Measurements from ENCODE around the gene MARCHF2.
"Not testable (repeated sequence)": the region's sequence is repeated elsewhere in the genome, so short reads cannot be mapped to it uniquely, and the experiment has no call there.

Gene MARCHF2, protein sequence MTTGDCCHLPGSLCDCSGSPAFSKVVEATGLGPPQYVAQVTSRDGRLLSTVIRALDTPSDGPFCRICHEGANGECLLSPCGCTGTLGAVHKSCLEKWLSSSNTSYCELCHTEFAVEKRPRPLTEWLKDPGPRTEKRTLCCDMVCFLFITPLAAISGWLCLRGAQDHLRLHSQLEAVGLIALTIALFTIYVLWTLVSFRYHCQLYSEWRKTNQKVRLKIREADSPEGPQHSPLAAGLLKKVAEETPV

DNA sequence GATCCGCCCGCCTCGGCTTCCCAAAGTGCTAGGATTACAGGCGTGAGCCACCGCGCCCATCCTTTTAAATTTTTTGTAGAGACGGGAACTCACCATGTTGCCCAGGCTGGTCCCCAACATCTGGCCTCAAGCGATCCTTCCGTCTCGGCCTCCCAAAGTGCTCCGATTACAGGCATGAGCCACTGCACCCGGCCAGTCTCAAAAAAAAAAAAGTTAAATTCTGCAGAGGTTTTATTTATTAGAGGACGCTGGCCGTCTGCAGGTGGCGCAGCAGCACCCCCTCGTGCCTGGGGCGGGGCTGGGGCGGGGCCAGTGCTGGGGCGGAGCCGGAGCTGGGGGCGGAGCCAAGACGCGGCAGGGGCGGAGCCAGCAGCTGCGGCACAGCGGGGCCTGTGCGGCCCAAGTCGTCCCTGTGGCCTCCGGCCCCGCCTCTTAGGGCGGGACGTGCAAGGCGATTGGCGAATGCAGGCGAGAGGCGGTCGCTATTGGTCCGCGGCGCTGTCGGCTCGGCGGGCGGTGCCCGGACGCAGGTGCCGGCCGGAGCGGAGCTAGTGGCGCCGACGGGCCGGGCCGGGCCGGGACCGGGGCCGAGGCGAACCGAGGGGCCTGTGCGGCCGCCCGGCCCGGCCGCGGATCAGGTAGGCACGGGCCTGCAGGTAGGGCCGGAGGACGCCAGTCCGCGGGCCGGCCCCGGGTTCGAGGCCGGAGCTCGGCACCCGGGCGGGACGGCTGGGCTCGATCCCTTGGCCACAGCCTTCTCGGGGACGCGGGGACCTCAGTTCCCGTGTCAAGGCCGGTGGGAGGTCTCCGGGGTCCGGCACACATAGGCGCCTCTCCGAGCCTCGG is at the start of gene MARCHF2:
Gene MARCHF2 (plus strand): TSS at position 523 of the 846 bp plus-strand sequence. CDS start 8,536 bp downstream, outside the sequence.
- peak; percentile 97 for DNase-seq

DNA sequence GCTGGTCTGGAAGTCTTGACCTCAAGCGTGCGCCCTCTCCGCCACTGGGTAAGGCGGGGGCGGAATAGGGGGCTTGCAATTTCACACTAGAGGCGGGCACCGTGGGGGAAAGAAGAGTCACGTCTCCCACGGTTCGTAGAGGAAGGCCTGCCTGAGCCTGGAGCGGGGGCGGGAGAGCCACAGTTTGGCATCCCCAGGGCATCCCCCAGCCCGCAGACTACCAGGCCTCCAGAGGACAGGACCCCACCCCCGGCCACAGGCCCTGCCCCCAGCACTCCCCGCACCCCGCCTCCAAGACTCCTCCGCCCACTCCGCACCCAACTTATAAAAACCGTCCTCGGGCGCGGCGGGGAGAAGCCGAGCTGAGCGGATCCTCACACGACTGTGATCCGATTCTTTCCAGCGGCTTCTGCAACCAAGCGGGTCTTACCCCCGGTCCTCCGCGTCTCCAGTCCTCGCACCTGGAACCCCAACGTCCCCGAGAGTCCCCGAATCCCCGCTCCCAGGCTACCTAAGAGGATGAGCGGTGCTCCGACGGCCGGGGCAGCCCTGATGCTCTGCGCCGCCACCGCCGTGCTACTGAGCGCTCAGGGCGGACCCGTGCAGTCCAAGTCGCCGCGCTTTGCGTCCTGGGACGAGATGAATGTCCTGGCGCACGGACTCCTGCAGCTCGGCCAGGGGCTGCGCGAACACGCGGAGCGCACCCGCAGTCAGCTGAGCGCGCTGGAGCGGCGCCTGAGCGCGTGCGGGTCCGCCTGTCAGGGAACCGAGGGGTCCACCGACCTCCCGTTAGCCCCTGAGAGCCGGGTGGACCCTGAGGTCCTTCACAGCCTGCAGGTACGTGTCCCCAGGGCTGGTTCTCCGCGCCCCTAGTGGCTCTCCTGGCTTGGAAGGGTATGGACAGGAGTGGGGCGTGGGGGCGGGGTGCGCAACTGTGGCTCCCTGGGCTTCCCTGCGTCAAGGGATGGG is 49.0 kb upstream of the MARCHF2 start, which contains the start of gene ANGPTL4:
Gene ANGPTL4 (plus strand): TSS at position 353 of the 969 bp plus-strand sequence. CDS start 167 bp downstream, at position 520.
- DNase-seq, result peak; percentile 50

DNA sequence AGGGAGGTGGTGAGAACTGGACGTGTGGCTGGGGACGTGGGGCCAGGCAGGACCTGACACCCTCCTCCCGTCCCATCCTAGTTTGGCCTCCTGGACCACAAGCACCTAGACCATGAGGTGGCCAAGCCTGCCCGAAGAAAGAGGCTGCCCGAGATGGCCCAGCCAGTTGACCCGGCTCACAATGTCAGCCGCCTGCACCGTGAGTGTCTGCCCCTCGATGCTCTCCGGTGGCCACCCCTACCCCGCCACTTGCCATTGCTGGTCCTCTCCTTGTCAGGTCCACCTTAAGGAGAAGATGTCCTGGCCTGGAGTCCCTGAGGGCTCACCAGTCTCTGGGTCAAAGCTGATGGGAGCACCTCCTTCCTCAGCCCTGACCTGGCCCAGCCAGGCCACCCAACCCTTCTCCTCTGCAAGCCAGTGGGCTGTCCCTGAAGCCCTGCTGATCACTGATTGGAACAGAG is 47.0 kb upstream of the MARCHF2 start:
- no peak for DNase-seq

DNA sequence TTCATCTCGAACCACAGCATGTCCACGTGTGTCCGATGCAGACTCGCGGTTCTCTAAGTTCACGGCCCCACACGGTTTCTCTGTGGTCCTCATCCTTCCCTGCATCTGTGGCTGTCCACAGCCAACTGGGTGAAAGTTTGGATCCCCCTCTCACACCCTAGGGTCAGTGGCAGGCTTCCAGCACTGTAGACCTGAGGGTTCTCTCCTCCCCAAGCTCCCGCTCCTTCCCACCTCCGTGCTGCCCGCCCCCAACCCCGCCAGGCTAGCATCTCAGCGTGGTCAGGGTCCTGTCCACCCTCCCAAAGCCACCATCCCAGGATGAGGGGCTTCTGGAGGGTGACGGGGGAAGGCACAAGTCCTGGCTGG is 46.2 kb upstream of the MARCHF2 start:
- DNase-seq, result no peak

DNA sequence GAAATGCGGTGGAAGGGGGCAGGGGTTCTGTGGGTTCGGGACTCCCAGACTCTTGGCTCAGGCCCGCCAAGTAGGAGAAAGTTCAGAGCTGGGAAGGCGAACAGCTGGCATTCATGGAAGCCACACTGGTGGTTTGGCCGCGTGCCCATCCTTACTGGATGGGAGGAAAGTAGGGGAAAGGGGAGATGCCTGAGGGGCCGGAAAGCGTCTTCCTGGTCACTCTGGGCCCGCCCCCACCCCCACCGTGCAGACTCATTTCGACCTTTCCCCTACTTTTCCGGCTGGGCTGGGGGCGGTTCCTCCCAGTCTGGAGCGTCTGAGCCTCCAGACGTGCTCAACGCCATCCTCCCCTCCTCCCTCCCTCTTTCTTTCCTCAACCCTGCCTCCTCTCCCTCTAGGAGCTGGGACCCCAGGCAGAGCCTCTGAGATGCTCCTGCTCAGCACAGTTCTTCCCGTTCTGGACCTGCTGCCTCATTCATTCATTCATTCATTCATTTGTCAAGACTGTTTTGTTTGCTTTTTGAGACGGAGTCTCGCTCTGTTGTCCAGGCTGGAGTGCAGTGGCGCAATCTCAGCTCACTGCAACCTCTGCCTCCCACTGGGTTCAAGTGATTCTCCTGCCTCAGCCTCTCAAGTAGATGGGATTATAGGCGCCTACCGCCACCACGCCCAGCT is 45.6 kb upstream of the MARCHF2 start:
- peak; percentile 14 for DNase-seq

DNA sequence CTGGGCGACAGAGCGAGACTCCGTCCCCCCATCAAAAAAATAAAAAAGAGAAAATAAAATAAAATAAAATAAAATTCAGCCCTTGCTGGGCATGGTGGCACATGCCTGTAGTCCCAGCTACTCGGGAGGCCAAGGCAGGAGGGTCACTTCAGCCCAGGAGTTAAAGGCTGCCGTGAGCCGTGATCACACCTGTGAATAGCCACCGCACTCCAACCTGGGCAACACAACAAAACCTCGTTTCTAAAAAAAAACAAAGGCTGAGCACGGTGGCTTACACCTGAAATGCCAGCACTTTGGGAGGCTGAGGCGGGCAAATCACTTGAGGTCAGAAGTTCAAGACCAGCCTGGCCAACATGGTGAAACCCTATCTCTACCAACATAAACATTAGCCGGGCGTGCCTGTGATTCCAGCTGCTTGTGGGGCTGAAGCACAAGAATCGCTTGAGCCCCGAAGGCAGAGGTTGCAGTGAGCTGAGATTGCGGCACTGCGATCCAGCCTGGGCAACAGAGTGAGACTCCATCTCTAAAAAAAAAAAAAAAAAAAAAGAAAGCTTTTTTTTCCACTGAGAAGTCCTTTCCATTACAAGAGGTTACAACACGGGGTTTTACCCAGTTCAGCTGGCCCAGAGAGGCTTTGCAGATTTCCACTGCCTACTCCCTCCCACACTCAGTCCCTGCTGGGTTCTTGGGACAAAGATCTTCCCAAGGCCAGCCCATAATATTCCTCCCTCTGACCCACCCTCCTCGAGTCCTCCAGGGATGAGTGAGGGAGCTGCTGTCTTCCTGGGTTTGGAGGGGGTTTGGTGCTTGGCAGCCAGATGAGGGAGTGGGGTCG is 42.7 kb upstream of the MARCHF2 start:
- no peak for DNase-seq

DNA sequence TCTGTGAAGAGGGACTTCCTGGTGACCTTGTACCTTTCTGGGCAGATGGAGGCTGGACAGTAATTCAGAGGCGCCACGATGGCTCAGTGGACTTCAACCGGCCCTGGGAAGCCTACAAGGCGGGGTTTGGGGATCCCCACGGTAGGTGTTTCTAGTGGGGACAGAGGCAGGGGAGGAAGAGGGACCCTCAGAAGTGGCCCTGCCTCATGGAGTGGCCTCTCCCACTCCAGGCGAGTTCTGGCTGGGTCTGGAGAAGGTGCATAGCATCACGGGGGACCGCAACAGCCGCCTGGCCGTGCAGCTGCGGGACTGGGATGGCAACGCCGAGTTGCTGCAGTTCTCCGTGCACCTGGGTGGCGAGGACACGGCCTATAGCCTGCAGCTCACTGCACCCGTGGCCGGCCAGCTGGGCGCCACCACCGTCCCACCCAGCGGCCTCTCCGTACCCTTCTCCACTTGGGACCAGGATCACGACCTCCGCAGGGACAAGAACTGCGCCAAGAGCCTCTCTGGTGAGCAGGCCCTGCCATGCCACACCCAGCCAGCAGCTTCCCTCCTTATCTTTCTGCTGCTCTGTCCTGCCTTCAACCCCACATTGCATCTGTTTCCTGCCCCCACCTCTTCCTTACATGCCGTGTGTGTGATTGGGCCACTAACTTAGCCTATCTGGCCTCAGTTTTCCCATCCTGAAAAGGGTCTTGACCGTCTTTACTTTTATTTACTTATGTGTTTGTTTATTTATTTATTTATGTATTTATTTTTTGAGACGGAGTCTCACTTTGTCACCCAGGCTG is 41.9 kb upstream of the MARCHF2 start:
- no peak for DNase-seq

DNA sequence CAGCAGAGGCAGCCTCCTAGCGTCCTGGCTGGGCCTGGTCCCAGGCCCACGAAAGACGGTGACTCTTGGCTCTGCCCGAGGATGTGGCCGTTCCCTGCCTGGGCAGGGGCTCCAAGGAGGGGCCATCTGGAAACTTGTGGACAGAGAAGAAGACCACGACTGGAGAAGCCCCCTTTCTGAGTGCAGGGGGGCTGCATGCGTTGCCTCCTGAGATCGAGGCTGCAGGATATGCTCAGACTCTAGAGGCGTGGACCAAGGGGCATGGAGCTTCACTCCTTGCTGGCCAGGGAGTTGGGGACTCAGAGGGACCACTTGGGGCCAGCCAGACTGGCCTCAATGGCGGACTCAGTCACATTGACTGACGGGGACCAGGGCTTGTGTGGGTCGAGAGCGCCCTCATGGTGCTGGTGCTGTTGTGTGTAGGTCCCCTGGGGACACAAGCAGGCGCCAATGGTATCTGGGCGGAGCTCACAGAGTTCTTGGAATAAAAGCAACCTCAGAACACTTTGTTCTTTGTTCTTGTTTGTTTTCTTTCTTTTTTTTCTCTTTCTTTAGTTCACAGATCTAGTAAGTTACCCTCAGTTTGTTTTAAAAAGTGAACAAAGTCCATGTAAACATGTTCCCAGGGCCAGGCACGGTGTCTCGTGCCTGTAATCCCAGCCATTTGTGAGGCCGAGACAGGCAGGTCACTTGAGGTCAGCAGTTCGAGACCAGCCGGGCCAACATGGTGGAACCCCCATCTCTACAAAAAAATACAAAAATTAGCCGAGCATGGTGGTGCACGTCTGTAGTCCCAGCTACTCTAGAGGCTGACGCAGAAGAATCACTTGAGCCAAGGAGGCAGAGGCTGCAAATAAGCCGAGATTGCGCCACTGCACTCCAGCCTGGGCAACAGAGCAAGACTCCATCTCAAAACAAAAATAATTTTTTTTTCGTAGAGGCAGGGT is 39.0 kb upstream of the MARCHF2 start:
- no peak for DNase-seq

DNA sequence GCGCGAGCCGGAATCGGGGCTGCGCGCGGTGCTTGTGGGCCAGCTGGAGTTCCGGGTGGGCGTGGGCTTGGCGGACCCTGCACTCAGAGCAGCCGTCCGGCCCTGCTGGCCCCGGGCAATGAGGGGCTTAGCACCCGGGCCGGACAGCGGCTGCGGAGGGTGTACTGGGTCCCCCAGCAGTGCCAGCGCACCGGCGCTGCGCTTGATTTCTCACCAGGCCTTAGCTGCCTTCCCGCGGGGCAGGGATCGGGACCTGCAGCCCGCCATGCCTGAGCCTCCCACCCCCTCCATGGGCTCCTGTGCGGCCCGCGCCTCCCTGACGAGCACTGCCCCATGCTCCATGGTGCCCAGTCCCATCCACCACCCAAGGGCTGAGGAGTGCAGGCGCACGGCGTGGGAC is 37.3 kb upstream of the MARCHF2 start:
- DNase-seq, result not testable (repeated sequence)

DNA sequence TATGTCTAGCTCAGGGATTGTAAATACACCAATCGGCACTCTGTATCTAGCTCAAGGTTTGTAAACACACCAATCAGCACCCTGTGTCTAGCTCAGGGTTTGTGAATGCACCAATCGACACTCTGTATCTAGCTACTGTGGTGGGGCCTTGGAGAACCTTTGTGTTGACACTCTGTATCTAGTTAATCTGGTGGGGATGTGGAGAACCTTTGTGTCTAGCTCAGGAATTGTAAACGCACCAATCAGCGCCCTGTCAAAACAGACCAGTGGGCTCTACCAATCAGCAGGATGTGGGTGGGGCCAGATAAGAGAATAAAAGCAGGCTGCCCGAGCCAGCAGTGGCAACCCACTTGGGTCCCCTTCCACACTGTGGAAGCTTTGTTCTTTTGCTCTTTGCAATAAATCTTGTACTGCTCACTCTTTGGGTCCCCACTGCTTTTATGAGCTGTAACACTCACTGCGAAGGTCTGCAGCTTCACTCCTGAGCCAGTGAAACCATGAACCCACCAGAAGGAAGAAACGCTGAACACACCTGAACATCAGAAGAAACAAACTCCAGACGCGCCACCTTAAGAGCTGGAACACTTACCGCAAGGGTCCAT is 36.6 kb upstream of the MARCHF2 start:
- not testable (repeated sequence) for DNase-seq

DNA sequence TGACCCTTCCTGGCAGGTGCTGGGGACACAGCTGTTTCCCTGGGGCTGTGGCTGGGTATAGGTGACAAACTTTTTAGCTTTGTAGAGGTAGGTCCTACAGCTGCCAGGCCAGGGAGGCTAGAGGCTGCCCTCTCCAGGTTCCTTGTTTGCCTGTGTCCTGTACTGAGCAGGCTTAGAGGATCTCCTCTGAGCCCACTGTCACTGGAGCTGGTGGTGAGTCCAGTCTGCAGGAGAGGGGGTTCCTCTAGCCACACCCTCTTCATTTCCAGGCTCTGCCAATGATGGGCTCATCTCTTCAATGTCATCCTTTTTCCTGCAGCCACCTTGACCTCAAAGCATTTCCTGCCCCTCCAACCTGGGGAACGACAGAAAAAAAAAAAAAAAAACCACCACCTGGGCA is 35.5 kb upstream of the MARCHF2 start:
- no peak for DNase-seq

DNA sequence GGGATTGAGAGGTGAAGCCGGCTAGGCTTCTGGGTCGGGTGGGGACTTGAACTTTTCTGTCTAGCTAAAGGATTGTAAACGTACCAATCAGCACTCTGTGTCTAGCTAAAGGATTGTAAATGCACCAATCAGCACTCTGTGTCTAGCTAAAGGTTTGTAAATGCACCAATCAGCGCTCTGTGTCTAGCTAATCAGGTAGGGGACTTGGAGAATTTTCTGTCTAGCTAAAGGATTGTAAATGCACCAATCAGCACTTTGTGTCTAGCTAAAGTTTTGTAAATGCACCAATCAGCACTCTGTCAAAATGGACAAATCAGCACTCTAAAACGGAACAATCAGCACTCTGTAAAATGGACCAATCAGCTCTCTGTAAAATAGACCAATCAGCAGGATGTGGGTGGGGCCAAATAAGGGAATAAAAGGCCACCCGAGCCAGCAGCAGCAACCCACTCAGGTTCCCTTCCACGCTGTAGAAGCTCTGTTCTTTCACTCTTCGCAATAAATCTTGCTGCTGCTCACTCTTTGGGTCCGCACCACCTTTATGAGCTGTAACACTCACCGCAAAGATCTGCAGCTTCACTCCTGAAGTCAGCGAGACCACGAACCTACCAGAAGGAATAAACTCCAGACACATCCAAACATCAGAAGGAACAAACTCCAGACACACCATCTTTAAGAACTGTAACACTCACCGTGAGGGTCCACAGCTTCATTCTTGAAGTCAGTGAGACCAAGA is 33.8 kb upstream of the MARCHF2 start:
- not testable (repeated sequence) for DNase-seq

DNA sequence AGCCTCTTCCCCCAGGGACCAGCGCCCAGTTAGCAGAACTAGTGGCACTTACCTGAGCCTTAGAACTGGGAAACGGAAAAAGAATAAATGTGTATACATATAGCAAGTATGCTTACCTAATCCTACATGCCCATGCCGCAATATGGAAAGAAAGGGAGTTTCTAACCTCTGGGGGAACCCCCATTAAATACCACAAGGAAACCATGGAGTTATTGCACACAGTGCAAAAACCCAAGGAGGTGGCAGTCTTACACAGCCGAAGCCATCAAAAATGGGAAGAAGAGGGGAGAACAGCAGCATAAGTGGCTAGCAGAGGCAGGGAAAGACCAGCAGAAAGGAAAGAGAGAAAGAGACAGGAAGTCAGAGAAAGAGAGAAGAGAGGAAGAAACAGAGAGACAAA is 28.5 kb upstream of the MARCHF2 start:
- not testable (repeated sequence) for DNase-seq

DNA sequence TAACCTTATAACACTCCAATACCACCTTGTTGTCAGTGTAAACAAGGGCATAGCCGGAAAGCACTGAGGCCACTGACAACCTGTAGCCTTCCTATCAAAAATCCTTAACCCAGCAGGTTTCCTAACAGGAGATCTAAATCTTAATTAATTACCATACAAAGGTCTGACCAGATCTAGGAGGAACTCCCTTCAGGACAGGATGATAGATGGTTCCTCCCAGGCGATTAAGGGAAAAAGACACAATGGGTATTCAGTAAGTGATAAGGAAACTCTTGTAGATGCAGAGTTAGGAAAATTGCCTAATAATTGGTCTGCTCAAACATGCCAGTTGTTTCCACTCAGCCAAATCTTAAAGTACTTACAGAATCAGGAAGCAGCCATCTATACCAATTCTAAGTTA is 28.0 kb upstream of the MARCHF2 start:
- DNase-seq, result not testable (repeated sequence)

DNA sequence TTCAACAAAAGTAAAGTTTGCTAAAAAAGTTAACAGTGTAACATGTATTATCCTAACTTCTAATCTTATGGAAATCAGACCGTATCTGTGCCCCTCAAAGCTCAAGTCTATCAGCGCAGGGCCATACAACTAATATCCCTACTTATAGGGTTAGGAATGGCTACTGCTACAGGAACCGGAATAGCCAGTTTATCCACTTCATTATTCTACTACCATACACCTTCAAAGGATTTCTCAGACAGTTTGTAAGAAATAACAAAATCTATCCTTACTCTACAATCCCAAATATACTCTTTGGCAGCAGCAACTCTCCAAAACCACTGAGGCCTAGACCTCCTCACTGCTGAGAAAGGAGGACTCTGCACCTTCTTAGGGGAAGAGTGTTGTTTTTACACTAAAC is 27.5 kb upstream of the MARCHF2 start:
- not testable (repeated sequence) for DNase-seq

DNA sequence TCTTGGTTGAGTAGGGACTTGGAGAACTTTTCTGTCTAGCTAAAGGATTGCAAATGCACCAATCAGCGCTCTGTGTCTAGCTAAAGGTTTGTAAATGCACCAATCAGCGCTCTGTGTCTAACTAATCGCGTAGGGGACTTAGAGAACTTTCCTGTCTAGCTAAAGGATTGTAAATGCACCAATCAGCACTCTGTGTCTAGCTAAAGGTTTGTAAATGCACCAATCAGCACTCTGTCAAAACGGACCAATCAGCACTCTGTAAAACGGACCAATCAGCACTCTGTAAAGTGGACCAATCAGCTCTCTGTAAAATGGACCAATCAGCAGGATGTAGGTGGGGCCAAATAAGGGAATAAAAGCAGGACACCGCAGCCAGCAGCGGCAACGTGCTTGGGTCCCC is 26.7 kb upstream of the MARCHF2 start:
- not testable (repeated sequence) for DNase-seq

DNA sequence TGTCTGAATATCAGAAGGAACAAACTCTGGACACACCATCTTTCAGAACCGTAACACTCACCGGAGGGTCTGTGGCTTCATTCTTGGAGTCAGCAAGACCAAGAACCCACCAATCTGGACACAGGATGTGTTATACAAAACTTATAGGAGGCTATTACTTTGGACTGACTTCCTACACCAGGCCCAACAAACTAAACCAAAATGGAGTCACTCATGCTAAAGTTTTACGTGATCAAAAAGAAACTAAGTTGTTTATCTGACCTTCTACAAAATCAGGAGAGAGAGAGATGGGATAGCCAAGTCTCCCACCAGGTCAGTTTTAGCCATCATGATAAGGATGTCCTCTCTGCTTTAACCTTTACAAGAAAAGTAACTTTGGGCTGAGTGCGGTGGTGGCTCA is 26.1 kb upstream of the MARCHF2 start:
- no peak for DNase-seq

Data from NCI-H345 (cell line).